Measurements from ENCODE around the gene CTCF.

DNA sequence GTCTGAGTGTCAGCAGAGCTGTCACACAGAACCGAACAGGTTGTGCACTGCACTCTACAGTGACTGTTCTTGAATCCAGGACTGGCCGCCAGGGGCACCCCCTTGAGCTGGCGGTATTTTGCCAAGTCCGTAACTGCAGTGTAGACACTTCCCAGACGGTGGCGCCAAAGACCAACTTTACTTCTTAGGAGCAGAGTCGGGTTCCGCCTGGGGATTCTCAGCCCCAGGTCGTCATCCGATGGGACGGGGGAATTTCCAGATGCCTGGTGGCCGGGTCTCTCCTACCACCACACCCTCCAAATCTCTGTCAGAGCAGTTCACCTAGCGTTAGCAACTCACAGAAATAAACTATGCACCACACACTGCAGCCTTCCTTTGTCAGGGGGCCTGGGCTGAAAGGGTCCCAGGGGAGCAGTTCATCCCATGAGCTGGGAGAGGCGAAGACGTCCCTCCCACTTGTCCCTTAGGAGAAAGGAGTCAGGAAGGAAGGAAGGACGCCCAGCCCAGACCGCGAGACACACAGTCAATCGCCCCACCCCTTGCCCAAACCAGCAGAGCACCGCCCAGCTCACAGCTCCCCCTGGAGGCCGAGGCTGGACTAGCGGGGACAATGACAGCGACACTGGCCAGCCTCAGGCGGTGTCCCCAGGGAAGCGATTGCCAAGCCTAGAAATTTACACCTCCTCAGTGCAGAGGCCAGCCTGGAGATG, 41.1 kb upstream of the CTCF start:
- TF ChIP-seq, protein P1, sequence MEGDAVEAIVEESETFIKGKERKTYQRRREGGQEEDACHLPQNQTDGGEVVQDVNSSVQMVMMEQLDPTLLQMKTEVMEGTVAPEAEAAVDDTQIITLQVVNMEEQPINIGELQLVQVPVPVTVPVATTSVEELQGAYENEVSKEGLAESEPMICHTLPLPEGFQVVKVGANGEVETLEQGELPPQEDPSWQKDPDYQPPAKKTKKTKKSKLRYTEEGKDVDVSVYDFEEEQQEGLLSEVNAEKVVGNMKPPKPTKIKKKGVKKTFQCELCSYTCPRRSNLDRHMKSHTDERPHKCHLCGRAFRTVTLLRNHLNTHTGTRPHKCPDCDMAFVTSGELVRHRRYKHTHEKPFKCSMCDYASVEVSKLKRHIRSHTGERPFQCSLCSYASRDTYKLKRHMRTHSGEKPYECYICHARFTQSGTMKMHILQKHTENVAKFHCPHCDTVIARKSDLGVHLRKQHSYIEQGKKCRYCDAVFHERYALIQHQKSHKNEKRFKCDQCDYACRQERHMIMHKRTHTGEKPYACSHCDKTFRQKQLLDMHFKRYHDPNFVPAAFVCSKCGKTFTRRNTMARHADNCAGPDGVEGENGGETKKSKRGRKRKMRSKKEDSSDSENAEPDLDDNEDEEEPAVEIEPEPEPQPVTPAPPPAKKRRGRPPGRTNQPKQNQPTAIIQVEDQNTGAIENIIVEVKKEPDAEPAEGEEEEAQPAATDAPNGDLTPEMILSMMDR (conservative IDR thresholded peaks at IDR 0.05 in 1 of 2, IDR thresholded peaks at IDR 0.05 in 1 of 2; ENCODE audit: low read depth in 1 of 2, low read length in 2 of 2), result peak; percentile 94 to 98
- no peak for TF ChIP-seq EZH2 (IDR thresholded peaks at IDR 0.05; ENCODE audit: low read length, missing control alignments)
